ENCODE results near the gene CCSER1.

CCSER1 gene

GRCh38 chr4:90234916-90235547 lies 107.8 kb downstream of the CCSER1 start:
- no peak overlapping the region for H3K4me3 Mint-ChIP-seq
- H3K27ac Mint-ChIP-seq: no peak overlapping the region
- H3K4me1 Mint-ChIP-seq (ENCODE audit: low read depth in 2 of 2): no peaks in the 10 kb centered on the region
- H3K27me3 Mint-ChIP-seq: no peaks in the 10 kb centered on the region
- no peaks in the 10 kb centered on the region for H3K36me3 Mint-ChIP-seq (ENCODE audit: insufficient read depth)
- DNase-seq: no peak
- no peaks in the 10 kb centered on the region for H3K9me3 Mint-ChIP-seq
- ATAC-seq (replicated peaks): no peak

GRCh38 chr4:90237751-90238530 lies 110.7 kb downstream of the CCSER1 start:
- no peak overlapping the region for H3K27ac Mint-ChIP-seq
- H3K4me3 Mint-ChIP-seq: no peak overlapping the region
- H3K9me3 Mint-ChIP-seq: no peaks in the 10 kb centered on the region
- DNase-seq (no peak), ATAC-seq (replicated peaks) (no peak)
- H3K4me1 Mint-ChIP-seq (ENCODE audit: low read depth in 2 of 2): no peaks in the 10 kb centered on the region
- no peaks in the 10 kb centered on the region for H3K27me3 Mint-ChIP-seq
- no peaks in the 10 kb centered on the region for H3K36me3 Mint-ChIP-seq (ENCODE audit: insufficient read depth)

- DNase-seq: no peak
- Mint-ChIP-seq H3K4me3 (no peak overlapping the region), H3K4me1 (ENCODE audit: low read depth in 2 of 2) (no peaks in the 10 kb centered on the region), H3K9me3 (no peaks in the 10 kb centered on the region), H3K27ac (no peak overlapping the region), H3K36me3 (ENCODE audit: insufficient read depth) (no peaks in the 10 kb centered on the region), H3K27me3 (no peaks in the 10 kb centered on the region)
- ATAC-seq (replicated peaks): no peak
Observed at GRCh38 chr4:90240333-90240732, 113.1 kb downstream of the CCSER1 start.

- Mint-ChIP-seq H3K27ac (no peak overlapping the region), H3K27me3 (no peaks in the 10 kb centered on the region), H3K4me3 (no peak overlapping the region), H3K9me3 (no peaks in the 10 kb centered on the region), H3K4me1 (ENCODE audit: low read depth in 2 of 2) (no peaks in the 10 kb centered on the region), H3K36me3 (ENCODE audit: insufficient read depth) (no peaks in the 10 kb centered on the region)
- ATAC-seq (replicated peaks) (no peak), DNase-seq (no peak)
Observed at GRCh38 chr4:90241008-90241407, 113.8 kb downstream of the CCSER1 start.

- Mint-ChIP-seq H3K27me3 (no peaks in the 10 kb centered on the region), H3K27ac (no peak overlapping the region), H3K4me1 (ENCODE audit: low read depth in 2 of 2) (no peaks in the 10 kb centered on the region), H3K36me3 (ENCODE audit: insufficient read depth) (no peaks in the 10 kb centered on the region), H3K9me3 (no peaks in the 10 kb centered on the region), H3K4me3 (no peak overlapping the region)
- DNase-seq (no peak), ATAC-seq (replicated peaks) (no peak)
Observed at GRCh38 chr4:90245837-90246236, 118.6 kb downstream of the CCSER1 start.

- Mint-ChIP-seq H3K9me3 (no peaks in the 10 kb centered on the region), H3K27ac (no peak overlapping the region), H3K27me3 (no peaks in the 10 kb centered on the region), H3K4me1 (ENCODE audit: low read depth in 2 of 2) (no peaks in the 10 kb centered on the region), H3K4me3 (no peak overlapping the region), H3K36me3 (ENCODE audit: insufficient read depth) (no peaks in the 10 kb centered on the region)
- DNase-seq (no peak), ATAC-seq (replicated peaks) (no peak)
Observed at GRCh38 chr4:90246816-90247215, 119.6 kb downstream of the CCSER1 start.

GRCh38 chr4:90254357-90254756 lies 127.2 kb downstream of the CCSER1 start:
- no peak overlapping the region for H3K4me3 Mint-ChIP-seq
- H3K27ac Mint-ChIP-seq: no peak overlapping the region
- ATAC-seq (replicated peaks): no peak
- no peaks in the 10 kb centered on the region for H3K27me3 Mint-ChIP-seq
- no peak for DNase-seq
- H3K4me1 Mint-ChIP-seq (ENCODE audit: low read depth in 2 of 2): no peaks in the 10 kb centered on the region
- H3K9me3 Mint-ChIP-seq: peaks cover 5 to 8% of the 10 kb centered on the region in 2 donors
- no peaks in the 10 kb centered on the region for H3K36me3 Mint-ChIP-seq (ENCODE audit: insufficient read depth)

GRCh38 chr4:90274175-90274574 lies 147.0 kb downstream of the CCSER1 start:
- peaks cover 0 to 6% of the 10 kb centered on the region in 2 donors for H3K9me3 Mint-ChIP-seq
- H3K4me1 Mint-ChIP-seq (ENCODE audit: low read depth in 2 of 2): no peaks in the 10 kb centered on the region
- H3K27ac Mint-ChIP-seq: no peak overlapping the region
- no peak overlapping the region for H3K4me3 Mint-ChIP-seq
- H3K27me3 Mint-ChIP-seq: no peaks in the 10 kb centered on the region
- no peaks in the 10 kb centered on the region for H3K36me3 Mint-ChIP-seq (ENCODE audit: insufficient read depth)
- DNase-seq (no peak), ATAC-seq (replicated peaks) (no peak)

GRCh38 chr4:90280954-90281353 lies 153.8 kb downstream of the CCSER1 start:
- no peak overlapping the region for H3K4me3 Mint-ChIP-seq
- H3K9me3 Mint-ChIP-seq: peaks cover 0 to 2% of the 10 kb centered on the region in 2 donors
- no peaks in the 10 kb centered on the region for H3K36me3 Mint-ChIP-seq (ENCODE audit: insufficient read depth)
- no peaks in the 10 kb centered on the region for H3K4me1 Mint-ChIP-seq (ENCODE audit: low read depth in 2 of 2)
- ATAC-seq (replicated peaks): no peak
- H3K27me3 Mint-ChIP-seq: no peaks in the 10 kb centered on the region
- no peak for DNase-seq
- no peak overlapping the region for H3K27ac Mint-ChIP-seq

- no peak overlapping the region for H3K4me3 Mint-ChIP-seq
- H3K36me3 Mint-ChIP-seq (ENCODE audit: insufficient read depth): no peaks in the 10 kb centered on the region
- peaks cover 0 to under 1% of the 10 kb centered on the region in 2 donors for H3K9me3 Mint-ChIP-seq
- no peaks in the 10 kb centered on the region for H3K27me3 Mint-ChIP-seq
- ATAC-seq (replicated peaks) (no peak), DNase-seq (no peak)
- H3K4me1 Mint-ChIP-seq (ENCODE audit: low read depth in 2 of 2): no peaks in the 10 kb centered on the region
- no peak overlapping the region for H3K27ac Mint-ChIP-seq
Observed at GRCh38 chr4:90281541-90282355, 154.6 kb downstream of the CCSER1 start.

- Mint-ChIP-seq H3K4me1 (ENCODE audit: low read depth in 2 of 2) (no peaks in the 10 kb centered on the region), H3K27ac (no peak overlapping the region), H3K27me3 (no peaks in the 10 kb centered on the region), H3K4me3 (no peak overlapping the region), H3K36me3 (ENCODE audit: insufficient read depth) (peaks cover 3% of the 10 kb centered on the region), H3K9me3 (no peaks in the 10 kb centered on the region)
- no peak for ATAC-seq (replicated peaks)
- DNase-seq: no peak
Observed at GRCh38 chr4:90290345-90290744, 163.2 kb downstream of the CCSER1 start.

- Mint-ChIP-seq H3K27ac (no peak overlapping the region), H3K4me3 (no peak overlapping the region), H3K9me3 (no peaks in the 10 kb centered on the region), H3K36me3 (ENCODE audit: insufficient read depth) (peaks cover 3% of the 10 kb centered on the region), H3K27me3 (no peaks in the 10 kb centered on the region), H3K4me1 (ENCODE audit: low read depth in 2 of 2) (no peaks in the 10 kb centered on the region)
- no peak for ATAC-seq (replicated peaks)
- DNase-seq: no peak
Observed at GRCh38 chr4:90292438-90292837, 165.2 kb downstream of the CCSER1 start.

- peaks cover 3% of the 10 kb centered on the region for H3K36me3 Mint-ChIP-seq (ENCODE audit: insufficient read depth)
- no peak overlapping the region for H3K4me3 Mint-ChIP-seq
- H3K27ac Mint-ChIP-seq: no peak overlapping the region
- no peaks in the 10 kb centered on the region for H3K27me3 Mint-ChIP-seq
- ATAC-seq (replicated peaks): no peak
- no peak for DNase-seq
- no peaks in the 10 kb centered on the region for H3K4me1 Mint-ChIP-seq (ENCODE audit: low read depth in 2 of 2)
- H3K9me3 Mint-ChIP-seq: no peaks in the 10 kb centered on the region
Observed at GRCh38 chr4:90293320-90293719, 166.1 kb downstream of the CCSER1 start.

GRCh38 chr4:90299373-90299772 lies 172.2 kb downstream of the CCSER1 start:
- Mint-ChIP-seq H3K4me1 (ENCODE audit: low read depth in 2 of 2) (no peaks in the 10 kb centered on the region), H3K9me3 (peaks cover 4 to 8% of the 10 kb centered on the region in 2 donors), H3K27me3 (no peaks in the 10 kb centered on the region), H3K4me3 (no peak overlapping the region), H3K27ac (no peak overlapping the region), H3K36me3 (ENCODE audit: insufficient read depth) (no peaks in the 10 kb centered on the region)
- DNase-seq: no peak
- ATAC-seq (replicated peaks): no peak

All from effector memory CD8-positive, alpha-beta T cell (primary cell).